ENCODE results near the gene SCAMP1. TPM values are rescaled to one million over a fixed set of nuclear protein-coding genes. Genes with fewer than 3 reads are reported as not detected.

SCAMP1 gene
- total RNA-seq, 4 donors from 2014 or later, result 28.3 to 33.1 (median 30.9) TPM

- intact Hi-C loops (cut with DNase I; ENCODE audit: low total_unique reads), result no loop called here
- H3K4me3 ChIP-seq (ENCODE audit: low read depth, poor library complexity, severe bottlenecking), result no peak overlapping the region
- WGBS, 2 donors, result 95 to 97% methylated on average over 1 of the region's 1 CpG
- DNase-seq (ENCODE audit: low spot score in 2 of 2), result no peak
- no peak for TF ChIP-seq POLR2A (IDR thresholded peaks at IDR 0.05)
Measured at GRCh38 chr5:78499485-78499884, 139.1 kb downstream of the SCAMP1 start.

- 80 to 97% methylated on average over 2 of the region's 2 CpGs for WGBS, 2 donors
- TF ChIP-seq POLR2A (IDR thresholded peaks at IDR 0.05) (no peak), CTCF (IDR thresholded peaks at IDR 0.05) (no peak)
- intact Hi-C loops (cut with DNase I; ENCODE audit: low total_unique reads), result no loop called here
- no peak overlapping the region for H3K4me3 ChIP-seq (ENCODE audit: low read depth, poor library complexity, severe bottlenecking)
- no peak for DNase-seq (ENCODE audit: low spot score in 2 of 2)
Measured at GRCh38 chr5:78500028-78500427, 139.6 kb downstream of the SCAMP1 start.

- intact Hi-C loops (cut with DNase I; ENCODE audit: low total_unique reads), result no loop called here
- no peak for DNase-seq (ENCODE audit: low spot score in 2 of 2)
- 91 to 95% methylated on average over 5 of the region's 5 CpGs for WGBS, 2 donors
- no peak overlapping the region for H3K4me3 ChIP-seq (ENCODE audit: low read depth, poor library complexity, severe bottlenecking)
- TF ChIP-seq POLR2A (IDR thresholded peaks at IDR 0.05) (no peak), CTCF (IDR thresholded peaks at IDR 0.05) (no peak)
Measured at GRCh38 chr5:78500871-78501270, 140.5 kb downstream of the SCAMP1 start.

GRCh38 chr5:78501411-78502352 lies 141.3 kb downstream of the SCAMP1 start:
- intact Hi-C loops (cut with DNase I; ENCODE audit: low total_unique reads), result no loop called here
- H3K4me3 ChIP-seq (ENCODE audit: low read depth, poor library complexity, severe bottlenecking), result no peak overlapping the region
- no peak for DNase-seq (ENCODE audit: low spot score in 2 of 2)
- TF ChIP-seq POLR2A (IDR thresholded peaks at IDR 0.05) (no peak), CTCF (IDR thresholded peaks at IDR 0.05) (no peak)
- WGBS, 2 donors, result 50 to 51% methylated on average over 9 of the region's 9 CpGs

GRCh38 chr5:78503958-78504653 lies 143.7 kb downstream of the SCAMP1 start:
- H3K4me3 ChIP-seq (ENCODE audit: low read depth, poor library complexity, severe bottlenecking), result no peak overlapping the region
- TF ChIP-seq CTCF (IDR thresholded peaks at IDR 0.05) (no peak), POLR2A (IDR thresholded peaks at IDR 0.05) (no peak)
- no peak for DNase-seq (ENCODE audit: low spot score in 2 of 2)
- WGBS, 2 donors, result 72% methylated on average over 4 of the region's 4 CpGs
- intact Hi-C loops (cut with DNase I; ENCODE audit: low total_unique reads), result no loop called here

Data from lower leg skin (tissue), 4 donors.